DND-41 (cell line): Measurements from ENCODE around the gene F10.

Experiments used
- CTCF ChIP-seq: IDR thresholded peaks from 2 replicates; pipeline ENCODE4 v1.5.1; 2012; ENCODE audit warnings: borderline replicate concordance, low read length, moderate library complexity, mild to moderate bottlenecking; ENCODE audit not compliant: poor library complexity, severe bottlenecking; ENCODE audit errors: extremely low read depth
- EZH2 ChIP-seq: IDR thresholded peaks from 3 replicates; pipeline ENCODE4 v1.6.1; 2012; ENCODE audit warnings: borderline replicate concordance, low read depth, mild to moderate bottlenecking, moderate library complexity, low read length, inconsistent platforms; ENCODE audit not compliant: severe bottlenecking

- TF ChIP-seq CTCF = no peak
- TF ChIP-seq EZH2 = no peak
These were observed 43.7 kb downstream of the F10 start for GRCh38 chr13:113166266-113166665.
